ENCODE measurements around the gene NEU3.

- no peak for TF ChIP-seq TCF12 (IDR thresholded peaks at IDR 0.05)
- TF ChIP-seq TCF12 (CRISPR knock-in tag; IDR thresholded peaks at IDR 0.05), result no peak
- no peak for TF ChIP-seq PAF1 (CRISPR knock-in tag; IDR thresholded peaks at IDR 0.05)
- no peak for TF ChIP-seq FOXM1 (CRISPR knock-in tag; IDR thresholded peaks at IDR 0.05)
Measured at GRCh38 chr11:75050516-75050915, 61.8 kb downstream of the NEU3 start.
